Panc1 (cell line): ENCODE results near the gene ANKMY1. TPM values are rescaled to one million over a fixed set of nuclear protein-coding genes. Genes with fewer than 3 reads are reported as not detected.

Experiments
- microRNA-seq: library from miRNA; unstranded; fragments of <30 nt; microRNA quantifications from one replicate; pipeline ENCODE4 v1.1.0, GENCODE V29; 2020; ENCODE audit not compliant: unreplicated experiment
- total RNA-seq: library from RNA; stranded (reverse); gene quantifications from one replicate; pipeline ENCODE4 v1.2.1, GENCODE V29; 2021; ENCODE audit not compliant: unreplicated experiment

Gene ANKMY1
- total RNA-seq, 1 experiment from 2014 or later, result 19.5 TPM

Small RNA genes lying within 50 kb of the gene (microRNA-seq; reads per million reads assigned to microRNA genes)
- gene MIR149, result 2,704 reads per million, percentile 88 among the genes with 10 or more reads in this experiment

Other genes starting within 250 kb of the ANKMY1 start
- gene GPC1, start 122.3 kb downstream of the ANKMY1 start, total RNA-seq, result 88.7 TPM
- 10.7 TPM for gene DUSP28, start 2.4 kb upstream of the ANKMY1 start, total RNA-seq
- 88.2 TPM for gene RNPEPL1, start 10.5 kb upstream of the ANKMY1 start, total RNA-seq
- gene CAPN10, start 28.7 kb upstream of the ANKMY1 start, total RNA-seq, result 38.6 TPM
- 1.3 TPM for gene GPR35, start 67.5 kb upstream of the ANKMY1 start, total RNA-seq
- gene AQP12B, start 124.9 kb upstream of the ANKMY1 start, total RNA-seq, result not detected
- not detected for gene AQP12A, start 133.9 kb upstream of the ANKMY1 start, total RNA-seq